ENCODE data around the gene ABHD12. TPM values are rescaled to one million over a fixed set of nuclear protein-coding genes. Genes with fewer than 3 reads are reported as not detected.

The ABHD12 gene
- polyA plus RNA-seq, 1 donor (not counting 4 experiments of a cell fraction or from before 2014, with no cell fraction given): 11.2 TPM

DNA sequence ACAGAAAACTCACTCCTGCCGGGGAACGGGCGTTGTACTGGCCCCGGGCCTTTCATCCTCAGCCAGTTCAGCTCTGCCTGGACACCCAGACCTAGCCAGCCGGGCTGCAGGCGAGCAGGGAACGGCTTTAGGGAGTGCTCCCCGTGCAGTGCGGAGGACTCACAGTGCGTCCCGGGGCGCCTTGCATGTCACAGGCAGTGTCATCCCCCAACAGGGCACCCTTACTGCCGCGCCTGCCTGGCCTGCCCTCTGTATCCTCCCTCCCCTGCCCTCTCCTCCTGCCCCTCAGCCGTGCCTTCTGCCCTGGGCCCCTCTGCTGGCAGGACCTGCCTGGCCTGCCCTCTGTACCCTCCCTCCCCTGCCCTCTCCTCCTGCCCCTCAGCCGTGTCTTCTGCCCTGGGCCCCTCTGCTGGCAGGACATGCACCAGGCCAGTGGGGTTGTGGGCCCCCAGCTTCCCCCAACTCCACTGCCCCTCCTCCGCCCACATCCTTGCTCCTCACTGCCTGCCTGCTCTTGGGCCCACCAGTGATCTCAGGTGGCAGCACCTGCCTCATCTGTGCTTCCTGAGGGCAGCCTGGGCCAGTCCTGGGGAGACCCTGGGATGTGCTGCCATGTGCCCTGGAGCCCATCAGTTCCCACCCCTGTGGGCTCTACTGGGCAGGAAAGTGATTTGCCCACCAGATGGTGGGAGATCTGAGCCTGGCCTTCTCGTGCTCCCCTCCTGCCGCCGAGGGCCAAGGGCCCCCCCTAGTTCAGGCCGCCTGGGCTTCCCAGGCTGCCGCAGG, 99.8 kb downstream of the ABHD12 start:
- H3K9ac ChIP-seq (ENCODE audit: control insufficient read depth, extremely low read depth, insufficient read depth, low read length): no peak overlapping the region
- dilution Hi-C loops (cut with MboI; ENCODE audit: extremely low pct_ligation_motif_present, low sequenced_read_pairs): no loop called here
- FAIRE-seq: no peak

DNA sequence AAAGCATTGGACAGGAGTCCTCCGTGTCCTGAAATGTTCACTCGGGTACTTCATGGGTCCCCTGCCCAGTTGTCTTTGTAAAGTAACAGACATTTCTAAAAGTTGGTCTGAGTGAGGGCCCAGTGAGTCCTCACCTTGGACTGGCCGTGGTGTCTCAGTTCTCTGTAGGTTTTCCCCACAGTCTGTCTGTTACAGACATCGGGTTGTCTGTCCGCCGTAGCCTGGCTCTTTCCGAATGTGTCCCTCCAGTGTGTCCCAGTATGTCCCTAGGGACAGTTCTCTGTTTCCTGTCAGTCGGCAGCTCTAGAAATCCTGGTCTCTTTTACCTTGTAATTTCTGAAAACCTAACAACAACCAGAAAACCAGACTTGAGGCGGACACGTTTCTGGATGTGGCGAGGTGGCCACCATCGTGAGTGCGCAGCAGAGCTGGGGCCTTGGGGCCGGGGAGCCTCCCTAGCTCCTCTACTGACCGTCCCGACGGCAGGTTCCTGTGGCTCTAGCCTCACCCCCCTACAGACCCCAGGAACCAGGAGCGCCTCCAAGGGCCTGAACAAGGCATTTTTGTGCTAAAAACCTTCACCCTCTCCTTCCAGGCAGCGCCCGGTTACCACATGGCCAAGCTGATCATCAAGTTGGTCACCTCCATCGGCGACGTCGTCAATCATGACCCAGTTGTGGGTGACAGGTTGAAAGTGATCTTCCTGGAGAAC, 100.6 kb downstream of the ABHD12 start:
- FAIRE-seq (no peak), DNase-seq (ENCODE audit: low read depth, low spot score) (no peak)
- no peak for TF ChIP-seq EZH2 (IDR thresholded peaks at IDR 0.05; ENCODE audit: low read length)
- TF ChIP-seq, protein P1, sequence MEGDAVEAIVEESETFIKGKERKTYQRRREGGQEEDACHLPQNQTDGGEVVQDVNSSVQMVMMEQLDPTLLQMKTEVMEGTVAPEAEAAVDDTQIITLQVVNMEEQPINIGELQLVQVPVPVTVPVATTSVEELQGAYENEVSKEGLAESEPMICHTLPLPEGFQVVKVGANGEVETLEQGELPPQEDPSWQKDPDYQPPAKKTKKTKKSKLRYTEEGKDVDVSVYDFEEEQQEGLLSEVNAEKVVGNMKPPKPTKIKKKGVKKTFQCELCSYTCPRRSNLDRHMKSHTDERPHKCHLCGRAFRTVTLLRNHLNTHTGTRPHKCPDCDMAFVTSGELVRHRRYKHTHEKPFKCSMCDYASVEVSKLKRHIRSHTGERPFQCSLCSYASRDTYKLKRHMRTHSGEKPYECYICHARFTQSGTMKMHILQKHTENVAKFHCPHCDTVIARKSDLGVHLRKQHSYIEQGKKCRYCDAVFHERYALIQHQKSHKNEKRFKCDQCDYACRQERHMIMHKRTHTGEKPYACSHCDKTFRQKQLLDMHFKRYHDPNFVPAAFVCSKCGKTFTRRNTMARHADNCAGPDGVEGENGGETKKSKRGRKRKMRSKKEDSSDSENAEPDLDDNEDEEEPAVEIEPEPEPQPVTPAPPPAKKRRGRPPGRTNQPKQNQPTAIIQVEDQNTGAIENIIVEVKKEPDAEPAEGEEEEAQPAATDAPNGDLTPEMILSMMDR (optimal IDR thresholded peaks at IDR 0.05 in 1 of 3, IDR thresholded peaks at IDR 0.05 in 1 of 3, conservative IDR thresholded peaks at IDR 0.05 in 1 of 3; ENCODE audit: extremely low read depth in 1 of 3, insufficient read depth in 2 of 3, low read length in 3 of 3): no peak
- Histone ChIP-seq H3K9me3 (ENCODE audit: control insufficient read depth, low read depth, low read length) (no peaks in the 10 kb centered on the region), H3K4me2 (ENCODE audit: control insufficient read depth, extremely low read depth, insufficient read depth, low read depth, low read length) (no peak overlapping the region), H3K27ac (ENCODE audit: control insufficient read depth, insufficient read depth, low read length) (no peak overlapping the region), H3K9me1 (ENCODE audit: control insufficient read depth, extremely low read depth, insufficient read depth, low read length) (no peaks in the 10 kb centered on the region), H2AFZ (ENCODE audit: control insufficient read depth, low read length) (no peak overlapping the region), H3K4me3 (ENCODE audit: control insufficient read depth in 2 of 3, extremely low read depth in 1 of 3, insufficient read depth in 2 of 3, low read depth in 1 of 3, low read length in 3 of 3) (no peak overlapping the region), H3K27me3 (ENCODE audit: control insufficient read depth, extremely low read depth, insufficient read depth, low read length) (no peaks in the 10 kb centered on the region), H3K79me2 (ENCODE audit: control insufficient read depth, insufficient read depth, low read length) (peaks cover 2% of the 10 kb centered on the region), H3K36me3 (ENCODE audit: control insufficient read depth in 2 of 2, extremely low read depth in 1 of 2, insufficient read depth in 2 of 2, low read length in 2 of 2) (peaks cover 66 to 71% of the 10 kb centered on the region in 2 experiments), H4K20me1 (ENCODE audit: control insufficient read depth, extremely low read depth, insufficient read depth, low read length) (peaks cover 8% of the 10 kb centered on the region), H3K4me1 (ENCODE audit: control insufficient read depth, extremely low read depth, insufficient read depth, low read length) (peaks cover 18% of the 10 kb centered on the region), H3K9ac (ENCODE audit: control insufficient read depth, extremely low read depth, insufficient read depth, low read length) (no peak overlapping the region)
- dilution Hi-C loops (cut with MboI; ENCODE audit: extremely low pct_ligation_motif_present, low sequenced_read_pairs): no loop called here

More for the DNA sequence above, 99.8 kb downstream of the ABHD12 start:
- Histone ChIP-seq H3K27me3 (ENCODE audit: control insufficient read depth, extremely low read depth, insufficient read depth, low read length) (no peaks in the 10 kb centered on the region), H4K20me1 (ENCODE audit: control insufficient read depth, extremely low read depth, insufficient read depth, low read length) (peaks cover 3% of the 10 kb centered on the region), H3K4me2 (ENCODE audit: control insufficient read depth, extremely low read depth, insufficient read depth, low read depth, low read length) (no peak overlapping the region), H3K27ac (ENCODE audit: control insufficient read depth, insufficient read depth, low read length) (no peak overlapping the region), H3K4me3 (ENCODE audit: control insufficient read depth in 2 of 3, extremely low read depth in 1 of 3, insufficient read depth in 2 of 3, low read depth in 1 of 3, low read length in 3 of 3) (no peak overlapping the region), H3K36me3 (ENCODE audit: control insufficient read depth in 2 of 2, extremely low read depth in 1 of 2, insufficient read depth in 2 of 2, low read length in 2 of 2) (peaks cover 59 to 68% of the 10 kb centered on the region in 2 experiments), H3K4me1 (ENCODE audit: control insufficient read depth, extremely low read depth, insufficient read depth, low read length) (peaks cover 26% of the 10 kb centered on the region), H3K9me1 (ENCODE audit: control insufficient read depth, extremely low read depth, insufficient read depth, low read length) (no peaks in the 10 kb centered on the region), H3K79me2 (ENCODE audit: control insufficient read depth, insufficient read depth, low read length) (no peaks in the 10 kb centered on the region), H3K9me3 (ENCODE audit: control insufficient read depth, low read depth, low read length) (no peaks in the 10 kb centered on the region), H2AFZ (ENCODE audit: control insufficient read depth, low read length) (no peak overlapping the region)
- TF ChIP-seq, protein P1 (optimal IDR thresholded peaks at IDR 0.05 in 1 of 3, IDR thresholded peaks at IDR 0.05 in 1 of 3, conservative IDR thresholded peaks at IDR 0.05 in 1 of 3; ENCODE audit: extremely low read depth in 1 of 3, insufficient read depth in 2 of 3, low read length in 3 of 3): no peak
- TF ChIP-seq EZH2 (IDR thresholded peaks at IDR 0.05; ENCODE audit: low read length): no peak
- DNase-seq (ENCODE audit: low read depth, low spot score): no peak

Measured in keratinocyte (primary cell).